Keratinocyte (primary cell): ENCODE measurements around the gene RBM47. TPM values are rescaled to one million over a fixed set of nuclear protein-coding genes. Genes with fewer than 3 reads are reported as not detected.
"Not testable (repeated sequence)": the region's sequence is repeated elsewhere in the genome, so short reads cannot be mapped to it uniquely, and the experiment has no call there.

ENCODE experiments used
- DNase-seq: peaks from one replicate; pipeline ENCODE4 v3.0.0-alpha.2; 2011; ENCODE audit warnings: low read depth, missing footprints, low spot score
- FAIRE-seq: peaks from 2 replicates; lab custom pipeline; 2011; peaks lifted over from hg19 to GRCh38; lab: Jason Lieb, UNC
- H2AFZ ChIP-seq: 2 replicates; pipeline ENCODE4 v1.6.0; 2012; ENCODE audit warnings: low read length, control low read depth, inconsistent platforms; ENCODE audit not compliant: control insufficient read depth
- H3K27ac ChIP-seq: 2 replicates; pipeline ENCODE4 v1.5.1; 2011; ENCODE audit warnings: low read length; ENCODE audit not compliant: control insufficient read depth, insufficient read depth
- H3K27me3 ChIP-seq: 3 replicates; pipeline ENCODE4 v1.6.0; 2011; ENCODE audit warnings: low read length; ENCODE audit not compliant: control insufficient read depth, insufficient read depth; ENCODE audit errors: extremely low read depth
- H3K36me3 ChIP-seq, 2 experiments: 2 replicates in 1 of 2; 3 replicates in 1 of 2; pipeline ENCODE4 v1.5.1; 2011; ENCODE audit warnings: low read length in 2 of 2, mild to moderate bottlenecking in 1 of 2; ENCODE audit not compliant: control insufficient read depth in 2 of 2, insufficient read depth in 2 of 2; ENCODE audit errors: extremely low read depth in 1 of 2
- H3K4me1 ChIP-seq: 3 replicates; pipeline ENCODE4 v1.5.1; 2011; ENCODE audit warnings: low read length; ENCODE audit not compliant: control insufficient read depth, insufficient read depth; ENCODE audit errors: extremely low read depth
- H3K4me2 ChIP-seq: 3 replicates; pipeline ENCODE4 v1.6.0; 2011; ENCODE audit warnings: low read depth, low read length; ENCODE audit not compliant: control insufficient read depth, insufficient read depth; ENCODE audit errors: extremely low read depth
- H3K4me3 ChIP-seq, 3 experiments: fragments of 200-600 bp in 1 of 3; sonication (generic) in 1 of 3; 2 replicates in 2 of 3; 3 replicates in 1 of 3; pipeline ENCODE4 v1.5.1; 2011 to 2016; ENCODE audit warnings: low read length in 3 of 3, mild to moderate bottlenecking in 3 of 3, control low read depth in 2 of 3, inconsistent platforms in 1 of 3, low read depth in 1 of 3, mixed read lengths in 1 of 3, mixed run types in 1 of 3, moderate library complexity in 1 of 3; ENCODE audit not compliant: control insufficient read depth in 2 of 3, insufficient read depth in 2 of 3; ENCODE audit errors: extremely low read depth in 1 of 3
- H3K79me2 ChIP-seq: 2 replicates; pipeline ENCODE4 v1.6.0; 2012; ENCODE audit warnings: low read length; ENCODE audit not compliant: control insufficient read depth, insufficient read depth
- H3K9ac ChIP-seq: 3 replicates; pipeline ENCODE4 v1.6.0; 2011; ENCODE audit warnings: low read length; ENCODE audit not compliant: control insufficient read depth, insufficient read depth; ENCODE audit errors: extremely low read depth
- H3K9me1 ChIP-seq: 3 replicates; pipeline ENCODE4 v1.6.0; 2011; ENCODE audit warnings: low read length; ENCODE audit not compliant: control insufficient read depth, insufficient read depth; ENCODE audit errors: extremely low read depth
- H3K9me3 ChIP-seq: 2 replicates; pipeline ENCODE4 v1.5.1; 2012; ENCODE audit warnings: low read depth, low read length; ENCODE audit not compliant: control insufficient read depth
- H4K20me1 ChIP-seq: 3 replicates; pipeline ENCODE4 v1.6.0; 2011; ENCODE audit warnings: low read length; ENCODE audit not compliant: control insufficient read depth, insufficient read depth; ENCODE audit errors: extremely low read depth
- EZH2 ChIP-seq: IDR thresholded peaks from one replicate; pipeline ENCODE4 v1.6.1; 2012; ENCODE audit warnings: inconsistent platforms, mild to moderate bottlenecking, low read length, moderate library complexity
- dilution Hi-C: fragments of 300-500 bp; cut with MboI; formaldehyde crosslinking; loops from one replicate; pipeline ENCODE4 v1.7.0; 2020; ENCODE audit warnings: low sequenced_read_pairs; ENCODE audit not compliant: extremely low pct_ligation_motif_present
- polyA plus RNA-seq, 5 experiments: library from polyadenylated mRNA; depleted of rRNA in 3 of 5; stranded (reverse) in 3 of 5; stranded (forward) in 1 of 5; unstranded in 1 of 5; fragments of >200 nt; gene quantifications; 1 replicate in 1 of 5; 2 replicates in 3 of 5; 3 replicates in 1 of 5; pipeline versions ENCODE4 v1.2.1 to v1.2.3, GENCODE V29; 2011 to 2012; ENCODE audit warnings: missing spikeins in 2 of 5, low read depth in 1 of 5, low replicate concordance in 1 of 5
- TF ChIP-seq, protein P1 (sequence below), 3 experiments: IDR thresholded peaks in 1 of 3; conservative IDR thresholded peaks in 1 of 3; optimal IDR thresholded peaks in 1 of 3; 2 replicates in 2 of 3; 3 replicates in 1 of 3; pipeline versions ENCODE3 to v1.5.1; 2011; ENCODE audit warnings: low read length in 3 of 3, mild to moderate bottlenecking in 3 of 3, moderate library complexity in 2 of 3, control low read depth in 1 of 3, inconsistent platforms in 1 of 3; ENCODE audit not compliant: insufficient read depth in 2 of 3; ENCODE audit errors: extremely low read depth in 1 of 3

Gene RBM47
- polyA plus RNA-seq, 1 donor (not counting 4 experiments of a cell fraction or from before 2014, with no cell fraction given) = 6.9 TPM

GRCh38 chr4:40394236-40394635 lies 235.4 kb downstream of the RBM47 start:
- no peak for TF ChIP-seq EZH2
- TF ChIP-seq, protein P1, sequence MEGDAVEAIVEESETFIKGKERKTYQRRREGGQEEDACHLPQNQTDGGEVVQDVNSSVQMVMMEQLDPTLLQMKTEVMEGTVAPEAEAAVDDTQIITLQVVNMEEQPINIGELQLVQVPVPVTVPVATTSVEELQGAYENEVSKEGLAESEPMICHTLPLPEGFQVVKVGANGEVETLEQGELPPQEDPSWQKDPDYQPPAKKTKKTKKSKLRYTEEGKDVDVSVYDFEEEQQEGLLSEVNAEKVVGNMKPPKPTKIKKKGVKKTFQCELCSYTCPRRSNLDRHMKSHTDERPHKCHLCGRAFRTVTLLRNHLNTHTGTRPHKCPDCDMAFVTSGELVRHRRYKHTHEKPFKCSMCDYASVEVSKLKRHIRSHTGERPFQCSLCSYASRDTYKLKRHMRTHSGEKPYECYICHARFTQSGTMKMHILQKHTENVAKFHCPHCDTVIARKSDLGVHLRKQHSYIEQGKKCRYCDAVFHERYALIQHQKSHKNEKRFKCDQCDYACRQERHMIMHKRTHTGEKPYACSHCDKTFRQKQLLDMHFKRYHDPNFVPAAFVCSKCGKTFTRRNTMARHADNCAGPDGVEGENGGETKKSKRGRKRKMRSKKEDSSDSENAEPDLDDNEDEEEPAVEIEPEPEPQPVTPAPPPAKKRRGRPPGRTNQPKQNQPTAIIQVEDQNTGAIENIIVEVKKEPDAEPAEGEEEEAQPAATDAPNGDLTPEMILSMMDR (optimal IDR thresholded peaks at IDR 0.05 in 1 of 3, IDR thresholded peaks at IDR 0.05 in 1 of 3, conservative IDR thresholded peaks at IDR 0.05 in 1 of 3; ENCODE audit: extremely low read depth in 1 of 3, insufficient read depth in 2 of 3, low read length in 3 of 3) = no peak
- Histone ChIP-seq H3K27ac (no peak overlapping the region), H3K9me1 (peaks cover 2% of the 10 kb centered on the region), H3K27me3 (no peaks in the 10 kb centered on the region), H3K36me3 (no peaks in the 10 kb centered on the region), H3K9me3 (no peaks in the 10 kb centered on the region), H3K4me2 (no peak overlapping the region), H3K4me1 (peaks cover 4% of the 10 kb centered on the region), H3K4me3 (no peak overlapping the region), H2AFZ (no peak overlapping the region), H3K79me2 (no peaks in the 10 kb centered on the region), H4K20me1 (no peaks in the 10 kb centered on the region), H3K9ac (no peak overlapping the region)
- FAIRE-seq (no peak), DNase-seq (no peak)
- dilution Hi-C loops = no loop called here

GRCh38 chr4:40392241-40392640 lies 237.4 kb downstream of the RBM47 start:
- H3K4me3 ChIP-seq, H3K27ac ChIP-seq, H3K27me3 ChIP-seq, H4K20me1 ChIP-seq, FAIRE-seq, H3K36me3 ChIP-seq, H3K4me1 ChIP-seq, H3K9ac ChIP-seq, H3K9me3 ChIP-seq, DNase-seq, H3K79me2 ChIP-seq, H2AFZ ChIP-seq, H3K9me1 ChIP-seq, dilution Hi-C loops, H3K4me2 ChIP-seq: not testable (repeated sequence)

- H3K27me3 ChIP-seq = no peaks in the 10 kb centered on the region
- H3K9me3 ChIP-seq = no peaks in the 10 kb centered on the region
- FAIRE-seq (no peak), DNase-seq (no peak)
- H3K27ac ChIP-seq = no peak overlapping the region
- TF ChIP-seq, protein P1 (optimal IDR thresholded peaks at IDR 0.05 in 1 of 3, IDR thresholded peaks at IDR 0.05 in 1 of 3, conservative IDR thresholded peaks at IDR 0.05 in 1 of 3; ENCODE audit: extremely low read depth in 1 of 3, insufficient read depth in 2 of 3, low read length in 3 of 3) = no peak
- no peak for TF ChIP-seq EZH2
- no peak overlapping the region for H3K4me2 ChIP-seq
- dilution Hi-C loops = no loop called here
- no peaks in the 10 kb centered on the region for H3K4me1 ChIP-seq
- H3K79me2 ChIP-seq = no peaks in the 10 kb centered on the region
- H2AFZ ChIP-seq = no peak overlapping the region
- no peaks in the 10 kb centered on the region for H4K20me1 ChIP-seq
- no peaks in the 10 kb centered on the region for H3K9me1 ChIP-seq
- H3K36me3 ChIP-seq = no peaks in the 10 kb centered on the region
- no peak overlapping the region for H3K4me3 ChIP-seq
- H3K9ac ChIP-seq = no peak overlapping the region
These were observed 239.7 kb downstream of the RBM47 start for GRCh38 chr4:40389986-40390385.
